Measurements from ENCODE around the gene LTO1.

DNA sequence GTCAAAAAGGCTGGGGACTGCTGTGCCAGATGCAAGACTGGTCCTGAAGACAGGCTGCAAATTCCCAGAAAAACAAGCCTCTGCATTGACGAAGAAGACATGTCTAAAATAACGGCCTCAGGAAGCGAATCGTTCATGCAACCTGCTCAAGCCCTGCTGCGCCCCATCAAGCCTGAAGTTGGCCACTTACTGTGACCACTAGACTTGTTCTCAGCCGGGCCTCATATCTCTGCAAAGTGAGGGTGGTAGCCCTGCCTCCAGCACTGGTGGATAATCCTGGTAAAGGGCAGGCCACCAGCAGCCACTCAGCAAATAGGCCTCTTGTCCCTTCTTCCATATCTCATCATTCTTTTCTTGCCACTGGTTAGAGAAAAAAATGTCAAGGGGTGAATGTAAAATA, 11.8 kb downstream of the LTO1 start:
- TF ChIP-seq ZNF274 (IDR thresholded peaks at IDR 0.05; ENCODE audit: low read depth, low read length) (no peak), SUZ12 (IDR thresholded peaks at IDR 0.05; ENCODE audit: extremely low read depth, insufficient read depth, insufficient read length) (no peak)
